Right kidney (tissue), 9 donors: Measurements from ENCODE around the gene TRIM69.
"Not testable (repeated sequence)": the region's sequence is repeated elsewhere in the genome, so short reads cannot be mapped to it uniquely, and the experiment has no call there.

Experiments
- DNase-seq: peaks from one replicate; pipeline ENCODE4 v3.0.0-alpha.2; 2016
- long read RNA-seq, 8 donors: transcript quantifications; one replicate each; lab custom pipeline, GENCODE V29; 2026

Gene TRIM69, protein sequence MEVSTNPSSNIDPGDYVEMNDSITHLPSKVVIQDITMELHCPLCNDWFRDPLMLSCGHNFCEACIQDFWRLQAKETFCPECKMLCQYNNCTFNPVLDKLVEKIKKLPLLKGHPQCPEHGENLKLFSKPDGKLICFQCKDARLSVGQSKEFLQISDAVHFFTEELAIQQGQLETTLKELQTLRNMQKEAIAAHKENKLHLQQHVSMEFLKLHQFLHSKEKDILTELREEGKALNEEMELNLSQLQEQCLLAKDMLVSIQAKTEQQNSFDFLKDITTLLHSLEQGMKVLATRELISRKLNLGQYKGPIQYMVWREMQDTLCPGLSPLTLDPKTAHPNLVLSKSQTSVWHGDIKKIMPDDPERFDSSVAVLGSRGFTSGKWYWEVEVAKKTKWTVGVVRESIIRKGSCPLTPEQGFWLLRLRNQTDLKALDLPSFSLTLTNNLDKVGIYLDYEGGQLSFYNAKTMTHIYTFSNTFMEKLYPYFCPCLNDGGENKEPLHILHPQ
- long read RNA-seq, donor 1, transcript TRIM69-207 (2 exons, 3,190 nt): major isoform, 11 of 11 reads
- long read RNA-seq, donor 1, partial matches to known transcripts: 0 of 11 reads
- long read RNA-seq, donor 1, other reads (novel, unspliced or antisense): 0 of 11 reads
- long read RNA-seq, donor 2, transcript TRIM69-207 (2 exons, 3,190 nt): major isoform, 7 of 7 reads
- long read RNA-seq, donor 2, partial matches to known transcripts: 0 of 7 reads
- long read RNA-seq, donor 2, other reads (novel, unspliced or antisense): 0 of 7 reads
- long read RNA-seq, donor 3, partial matches to known transcripts: 0 of 2 reads
- long read RNA-seq, donor 3, other reads (novel, unspliced or antisense): 0 of 2 reads
- long read RNA-seq, donor 4, transcript TRIM69-207 (2 exons, 3,190 nt): major isoform, 10 of 10 reads
- long read RNA-seq, donor 4, partial matches to known transcripts: 0 of 10 reads
- long read RNA-seq, donor 4, other reads (novel, unspliced or antisense): 0 of 10 reads
- long read RNA-seq, donor 5, transcript TRIM69-207 (2 exons, 3,190 nt): major isoform, 10 of 10 reads
- long read RNA-seq, donor 5, partial matches to known transcripts: 0 of 10 reads
- long read RNA-seq, donor 5, other reads (novel, unspliced or antisense): 0 of 10 reads
- long read RNA-seq, donor 6, transcript TRIM69-207 (2 exons, 3,190 nt): major isoform, 10 of 10 reads
- long read RNA-seq, donor 6, partial matches to known transcripts: 0 of 10 reads
- long read RNA-seq, donor 6, other reads (novel, unspliced or antisense): 0 of 10 reads
- long read RNA-seq, donor 7: 0 reads
- long read RNA-seq, donor 8, transcript TRIM69-207 (2 exons, 3,190 nt): major isoform, 13 of 13 reads
- long read RNA-seq, donor 8, partial matches to known transcripts: 0 of 13 reads
- long read RNA-seq, donor 8, other reads (novel, unspliced or antisense): 0 of 13 reads

DNA sequence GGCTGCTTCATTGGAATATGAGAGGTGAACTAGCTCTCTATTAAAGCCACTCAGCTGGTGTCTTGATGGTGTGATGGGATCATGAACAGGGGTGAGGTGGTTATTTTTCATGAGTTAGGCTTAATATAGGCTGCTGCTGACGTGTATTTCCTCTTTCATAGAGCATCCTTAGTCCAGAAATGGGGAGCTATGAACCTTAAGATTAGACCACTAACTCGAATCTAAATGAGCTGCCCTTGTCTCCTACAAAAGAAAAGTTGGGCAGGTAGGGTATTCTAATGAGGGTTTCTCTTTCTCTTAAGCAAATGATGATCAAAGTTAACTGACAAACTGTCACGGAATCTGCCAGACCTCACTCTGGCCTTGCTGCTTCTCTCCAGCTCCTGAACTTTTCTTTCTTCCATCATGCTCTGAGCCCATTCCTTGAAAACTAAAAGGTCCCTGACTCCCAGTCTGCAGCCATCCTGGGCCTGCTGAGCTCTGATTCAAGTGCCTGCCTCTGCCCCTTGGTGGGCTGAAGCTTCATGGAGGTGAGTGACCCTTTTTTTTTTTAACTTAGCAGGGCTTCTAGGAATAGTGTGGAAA, at the start of gene TRIM69:
Gene TRIM69 (plus strand): TSS at position 348 of the 585 bp plus-strand sequence. CDS start 177 bp downstream, at position 525.
- no peak for DNase-seq

DNA sequence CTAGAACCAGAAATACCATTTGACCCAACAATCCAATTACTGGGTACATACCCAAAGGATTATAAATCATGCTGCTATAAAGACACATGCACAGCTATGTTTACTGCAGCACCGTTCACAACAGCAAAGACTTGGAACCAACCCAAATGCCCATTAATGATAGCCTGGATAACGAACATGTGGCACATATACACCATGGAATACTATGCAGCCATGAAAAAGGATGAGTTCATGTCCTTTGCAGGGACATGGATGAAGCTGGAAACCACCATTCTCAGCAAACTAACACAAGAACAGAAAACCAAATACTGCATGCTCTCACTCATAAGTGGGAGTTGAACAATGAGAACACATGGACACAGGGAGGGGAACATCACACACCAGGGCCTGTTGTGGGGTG, 47.0 kb upstream of the TRIM69 start:
- not testable (repeated sequence) for DNase-seq

DNA sequence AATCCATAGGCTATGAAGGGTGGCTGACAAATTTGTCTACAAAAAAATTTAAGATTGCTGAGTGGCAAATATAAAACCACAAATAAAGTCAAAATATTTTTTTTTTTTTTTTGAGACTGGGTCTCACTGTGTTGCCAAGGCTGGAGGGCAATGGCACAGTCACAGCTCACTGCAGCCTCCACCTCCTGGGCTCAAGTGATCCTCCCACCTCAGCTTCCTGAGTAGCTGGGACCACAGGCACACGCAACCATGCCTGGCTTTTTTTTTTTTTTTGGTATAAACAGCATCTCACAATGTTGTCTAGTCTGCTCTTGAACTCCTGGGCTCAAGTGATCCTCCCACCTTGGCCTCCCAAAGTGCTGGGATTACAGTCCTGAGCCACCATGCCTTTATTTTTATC, 46.1 kb upstream of the TRIM69 start:
- DNase-seq: not testable (repeated sequence)

DNA sequence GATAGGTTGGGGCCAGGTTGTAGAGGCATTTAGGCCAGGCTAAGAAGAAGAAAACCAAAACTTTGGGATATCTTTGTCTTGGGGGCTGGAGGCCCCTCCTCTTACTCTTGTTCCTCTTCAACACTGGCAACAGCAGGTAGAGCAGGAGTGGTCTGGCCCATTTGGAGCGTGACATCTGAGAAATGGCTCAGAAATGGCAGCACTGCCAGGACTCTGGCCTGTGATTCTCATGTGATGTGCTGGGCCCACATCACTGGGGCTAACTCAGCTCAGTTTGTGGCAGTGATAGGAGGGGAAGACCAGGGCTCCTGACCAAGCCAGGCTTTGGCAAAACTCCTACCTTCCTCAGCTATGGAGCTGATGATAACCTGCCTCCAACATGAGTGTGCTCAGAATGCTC, 43.7 kb upstream of the TRIM69 start:
- no peak for DNase-seq

DNA sequence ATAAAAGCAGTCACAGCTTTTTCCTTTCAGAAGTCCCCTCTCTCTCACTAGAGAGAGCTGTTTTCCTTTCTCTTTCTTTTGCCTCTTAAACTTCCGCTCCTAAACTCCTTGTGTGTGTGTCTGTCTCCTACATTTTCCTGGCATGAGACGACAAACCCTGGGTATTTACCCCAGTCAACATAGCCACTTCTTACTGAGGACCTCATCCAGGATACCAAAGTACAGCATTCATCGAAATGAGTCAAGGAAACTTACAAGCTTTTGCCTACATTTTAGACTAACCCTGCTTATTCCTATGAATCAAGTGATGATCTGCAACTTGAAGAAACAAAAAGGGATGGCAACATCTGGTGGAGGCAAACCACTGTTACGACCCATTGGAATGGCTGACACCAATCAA, 41.9 kb upstream of the TRIM69 start:
- DNase-seq: no peak

DNA sequence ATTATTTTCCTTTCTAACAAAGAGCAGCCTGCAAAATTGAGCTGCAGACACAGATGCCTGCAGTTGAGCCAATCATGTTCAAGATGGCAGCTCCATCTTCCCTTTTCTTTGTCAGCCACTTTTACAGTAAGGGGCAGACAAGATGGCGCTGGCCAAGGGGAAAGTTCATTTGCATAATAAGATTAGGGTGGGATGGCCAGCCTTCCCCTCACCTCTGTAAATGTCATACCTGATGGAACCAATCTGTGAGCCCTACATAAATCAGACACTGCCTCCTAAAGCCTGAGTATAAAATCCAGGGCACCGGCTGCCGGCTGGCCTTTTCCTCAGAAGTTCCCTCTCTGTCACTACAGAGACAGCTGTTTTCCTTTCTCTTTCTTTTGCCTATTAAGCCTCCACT, 41.0 kb upstream of the TRIM69 start:
- DNase-seq: peak; percentile 43

DNA sequence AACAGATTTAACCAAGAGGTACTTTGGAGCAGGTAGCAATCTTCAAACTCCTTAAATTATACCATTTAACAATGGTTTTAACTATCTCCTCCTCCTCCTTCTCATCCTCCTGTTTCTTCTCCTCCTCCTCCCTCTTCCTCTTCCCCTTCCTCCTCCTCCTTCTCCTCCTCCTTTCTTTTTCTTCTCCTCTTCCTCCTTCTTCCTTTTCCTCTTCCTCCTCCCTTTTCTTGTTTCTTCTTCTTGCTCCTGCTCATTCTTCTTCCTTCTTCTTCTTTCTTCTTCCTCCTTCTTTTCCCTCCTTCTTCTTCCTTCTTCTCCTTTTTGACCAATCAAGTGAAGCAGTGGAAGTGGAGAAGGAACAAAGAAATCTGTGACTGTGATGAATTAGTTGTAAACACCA, 39.3 kb upstream of the TRIM69 start:
- no peak for DNase-seq

DNA sequence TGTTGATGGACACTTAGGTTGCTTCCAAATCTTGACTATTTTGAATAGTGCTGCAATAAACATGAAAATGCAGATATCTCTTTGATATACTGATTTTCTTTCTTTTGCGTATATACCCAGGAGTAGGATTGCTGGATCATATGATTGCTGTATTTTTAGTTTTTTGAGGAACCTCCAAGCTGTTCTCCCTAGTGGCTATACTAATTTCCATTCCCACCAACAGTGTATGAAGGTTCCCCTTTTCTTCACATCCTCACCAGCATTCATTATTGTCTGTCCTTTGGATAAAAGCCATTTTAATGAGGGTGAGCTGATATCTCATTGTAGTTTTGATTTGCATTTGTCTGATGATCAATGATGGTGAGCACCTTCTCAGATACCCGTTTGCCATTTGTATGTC, 37.7 kb upstream of the TRIM69 start:
- no peak for DNase-seq

DNA sequence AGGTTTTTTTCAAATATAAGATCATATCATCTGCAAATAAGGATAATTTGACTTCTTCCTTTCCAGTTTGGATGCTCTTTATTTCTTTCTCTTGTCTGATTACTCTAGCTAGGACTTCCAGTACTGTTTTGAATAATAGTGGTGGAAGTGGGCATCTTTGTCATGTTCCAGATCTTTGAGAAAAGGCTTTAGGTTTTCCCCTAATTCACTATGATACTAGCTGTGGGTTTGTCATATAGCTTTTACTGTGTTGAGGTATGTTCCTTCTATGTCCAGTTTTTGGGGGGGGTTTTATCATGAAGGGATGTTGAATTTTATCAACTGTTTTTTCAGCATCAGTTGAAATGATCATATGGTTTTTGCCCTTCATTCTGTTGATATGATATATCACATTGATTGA, 35.7 kb upstream of the TRIM69 start:
- DNase-seq: not testable (repeated sequence)

DNA sequence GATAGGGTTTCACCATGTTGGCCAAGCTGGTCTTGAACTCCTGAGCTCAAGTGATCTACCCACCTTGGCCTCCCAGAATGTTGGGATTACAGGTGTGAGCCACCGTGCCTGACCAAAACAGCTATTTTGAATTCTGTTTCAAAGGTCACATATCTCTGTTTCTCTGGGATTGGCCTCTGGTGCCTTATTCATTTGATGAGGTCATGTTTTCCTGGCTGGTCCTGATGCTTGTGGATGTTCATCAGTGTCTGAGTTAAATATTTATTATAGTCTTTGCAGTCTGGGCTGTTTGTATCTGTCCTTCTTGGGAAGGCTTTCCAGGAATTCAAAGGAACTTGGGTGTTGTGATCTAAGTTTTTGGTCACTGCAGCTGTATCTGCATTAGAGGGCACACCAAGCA, 30.3 kb upstream of the TRIM69 start:
- no peak for DNase-seq

DNA sequence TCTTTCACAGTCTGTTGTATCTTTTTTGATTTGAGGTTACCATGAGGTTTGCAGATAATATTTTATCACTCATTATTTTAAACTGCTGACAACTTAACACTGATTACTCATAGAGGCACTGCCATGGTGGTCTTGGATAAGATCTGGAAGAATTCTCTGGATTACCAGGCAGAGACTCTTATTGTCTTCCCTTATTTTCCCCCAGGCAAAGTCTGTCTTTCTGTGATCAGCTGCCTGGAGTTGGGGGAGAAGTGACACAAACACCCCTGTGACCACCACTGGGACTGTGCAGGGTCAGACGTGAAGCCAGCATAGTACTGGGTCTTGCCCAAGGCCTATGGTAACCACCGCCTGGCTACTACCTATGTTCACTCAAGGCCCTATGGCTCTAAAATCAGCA, 29.9 kb upstream of the TRIM69 start:
- no peak for DNase-seq

DNA sequence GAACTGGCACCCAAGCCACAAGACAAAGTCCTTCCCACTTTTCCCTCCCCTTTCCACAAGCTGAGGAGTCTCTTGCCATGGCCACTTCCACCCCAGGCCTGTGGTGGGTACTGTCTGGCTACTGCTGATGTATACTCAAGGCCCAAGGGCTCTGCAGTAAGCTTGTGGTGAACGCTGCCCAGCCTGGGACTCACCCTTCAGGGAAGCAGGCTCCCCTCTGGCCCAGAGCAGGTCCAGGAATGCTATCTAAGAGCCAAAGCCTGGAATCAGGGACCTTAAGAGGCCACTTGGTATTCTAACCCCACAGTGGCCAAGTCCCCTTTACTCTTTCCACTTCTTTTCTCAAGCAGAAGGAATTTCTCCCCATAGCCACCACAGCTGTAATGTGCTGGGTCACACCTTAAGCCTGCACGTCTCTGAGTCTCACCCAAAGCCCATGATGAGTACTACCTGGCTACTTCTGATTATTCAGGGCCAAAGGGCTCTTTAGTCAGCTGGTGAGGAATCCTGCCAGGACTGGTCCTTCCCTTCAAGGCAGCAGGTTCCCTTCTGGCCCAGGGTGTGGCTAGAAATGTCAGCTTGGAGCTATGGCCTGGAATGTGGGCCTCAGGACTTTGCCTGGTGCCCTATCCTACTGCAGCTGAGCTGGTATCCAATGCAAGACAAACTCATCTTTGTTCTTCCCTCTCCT, 29.2 kb upstream of the TRIM69 start:
- DNase-seq: no peak

DNA sequence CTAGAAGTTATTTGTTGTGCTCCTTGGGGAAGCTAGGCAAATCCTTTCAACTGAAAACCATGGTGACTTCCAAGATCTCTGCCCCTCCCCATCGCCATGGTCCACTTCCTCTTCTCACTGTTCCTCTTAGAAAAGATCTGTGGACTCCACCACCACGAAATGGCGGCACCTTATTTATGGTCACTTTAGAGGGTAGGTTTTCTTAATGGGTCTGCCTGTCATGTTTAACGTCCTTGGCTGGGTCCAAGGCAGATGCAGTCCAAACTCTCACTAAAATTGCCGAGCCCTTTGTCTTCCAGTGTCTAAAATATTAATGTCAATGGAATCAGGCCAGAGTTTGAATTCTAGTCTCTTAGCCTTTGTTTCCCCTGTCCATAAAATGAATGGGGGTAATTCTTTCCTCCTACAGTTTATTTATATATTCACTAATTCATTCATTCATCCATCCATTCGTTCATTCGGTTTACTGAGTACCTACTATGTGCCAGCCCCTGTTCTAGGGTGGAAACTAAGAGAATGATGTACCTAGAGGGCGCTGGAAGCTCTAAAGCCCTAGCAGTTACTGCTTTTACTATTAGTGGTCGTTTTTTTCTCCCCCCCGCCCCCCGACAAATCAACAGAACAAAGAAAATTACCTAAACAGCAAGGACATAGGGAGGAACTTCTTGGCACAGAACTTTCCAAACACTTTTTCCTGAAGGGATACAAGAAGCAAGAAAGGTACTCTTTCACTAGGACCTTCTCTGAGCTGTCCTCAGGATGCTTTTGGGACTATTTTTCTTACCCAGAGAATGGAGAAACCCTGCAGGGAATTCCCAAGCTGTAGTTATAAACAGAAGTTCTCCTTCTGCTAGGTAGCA, 25.9 kb upstream of the TRIM69 start:
- DNase-seq: no peak

DNA sequence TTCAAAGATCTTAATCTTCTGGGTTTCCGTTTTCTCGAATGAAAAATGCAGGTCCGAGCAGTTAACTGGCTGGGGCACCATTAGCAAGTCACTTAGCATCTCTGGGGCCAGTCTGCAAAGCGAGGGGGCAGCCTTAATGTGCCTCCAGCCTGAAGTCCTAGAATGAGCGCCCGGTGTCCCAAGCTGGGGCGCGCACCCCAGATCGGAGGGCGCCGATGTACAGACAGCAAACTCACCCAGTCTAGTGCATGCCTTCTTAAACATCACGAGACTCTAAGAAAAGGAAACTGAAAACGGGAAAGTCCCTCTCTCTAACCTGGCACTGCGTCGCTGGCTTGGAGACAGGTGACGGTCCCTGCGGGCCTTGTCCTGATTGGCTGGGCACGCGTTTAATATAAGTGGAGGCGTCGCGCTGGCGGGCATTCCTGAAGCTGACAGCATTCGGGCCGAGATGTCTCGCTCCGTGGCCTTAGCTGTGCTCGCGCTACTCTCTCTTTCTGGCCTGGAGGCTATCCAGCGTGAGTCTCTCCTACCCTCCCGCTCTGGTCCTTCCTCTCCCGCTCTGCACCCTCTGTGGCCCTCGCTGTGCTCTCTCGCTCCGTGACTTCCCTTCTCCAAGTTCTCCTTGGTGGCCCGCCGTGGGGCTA, 25.1 kb upstream of the TRIM69 start, which contains the start of the genes B2M and PATL2:
Gene B2M (plus strand): TSS at position 422 of the 647 bp plus-strand sequence. CDS start 30 bp downstream, at position 452.
Gene PATL2 (minus strand): TSS at position 228 of the 647 bp plus-strand sequence. CDS start 34,833 bp downstream, outside the sequence.
- DNase-seq: peak; percentile 98

DNA sequence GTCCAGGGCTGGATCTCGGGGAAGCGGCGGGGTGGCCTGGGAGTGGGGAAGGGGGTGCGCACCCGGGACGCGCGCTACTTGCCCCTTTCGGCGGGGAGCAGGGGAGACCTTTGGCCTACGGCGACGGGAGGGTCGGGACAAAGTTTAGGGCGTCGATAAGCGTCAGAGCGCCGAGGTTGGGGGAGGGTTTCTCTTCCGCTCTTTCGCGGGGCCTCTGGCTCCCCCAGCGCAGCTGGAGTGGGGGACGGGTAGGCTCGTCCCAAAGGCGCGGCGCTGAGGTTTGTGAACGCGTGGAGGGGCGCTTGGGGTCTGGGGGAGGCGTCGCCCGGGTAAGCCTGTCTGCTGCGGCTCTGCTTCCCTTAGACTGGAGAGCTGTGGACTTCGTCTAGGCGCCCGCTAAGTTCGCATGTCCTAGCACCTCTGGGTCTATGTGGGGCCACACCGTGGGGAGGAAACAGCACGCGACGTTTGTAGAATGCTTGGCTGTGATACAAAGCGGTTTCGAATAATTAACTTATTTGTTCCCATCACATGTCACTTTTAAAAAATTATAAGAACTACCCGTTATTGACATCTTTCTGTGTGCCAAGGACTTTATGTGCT, 24.5 kb upstream of the TRIM69 start:
- no peak for DNase-seq

DNA sequence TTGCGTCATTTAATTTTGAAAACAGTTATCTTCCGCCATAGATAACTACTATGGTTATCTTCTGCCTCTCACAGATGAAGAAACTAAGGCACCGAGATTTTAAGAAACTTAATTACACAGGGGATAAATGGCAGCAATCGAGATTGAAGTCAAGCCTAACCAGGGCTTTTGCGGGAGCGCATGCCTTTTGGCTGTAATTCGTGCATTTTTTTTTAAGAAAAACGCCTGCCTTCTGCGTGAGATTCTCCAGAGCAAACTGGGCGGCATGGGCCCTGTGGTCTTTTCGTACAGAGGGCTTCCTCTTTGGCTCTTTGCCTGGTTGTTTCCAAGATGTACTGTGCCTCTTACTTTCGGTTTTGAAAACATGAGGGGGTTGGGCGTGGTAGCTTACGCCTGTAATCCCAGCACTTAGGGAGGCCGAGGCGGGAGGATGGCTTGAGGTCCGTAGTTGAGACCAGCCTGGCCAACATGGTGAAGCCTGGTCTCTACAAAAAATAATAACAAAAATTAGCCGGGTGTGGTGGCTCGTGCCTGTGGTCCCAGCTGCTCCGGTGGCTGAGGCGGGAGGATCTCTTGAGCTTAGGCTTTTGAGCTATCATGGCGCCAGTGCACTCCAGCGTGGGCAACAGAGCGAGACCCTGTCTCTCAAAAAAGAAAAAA, 23.9 kb upstream of the TRIM69 start:
- peak; percentile 53 for DNase-seq

DNA sequence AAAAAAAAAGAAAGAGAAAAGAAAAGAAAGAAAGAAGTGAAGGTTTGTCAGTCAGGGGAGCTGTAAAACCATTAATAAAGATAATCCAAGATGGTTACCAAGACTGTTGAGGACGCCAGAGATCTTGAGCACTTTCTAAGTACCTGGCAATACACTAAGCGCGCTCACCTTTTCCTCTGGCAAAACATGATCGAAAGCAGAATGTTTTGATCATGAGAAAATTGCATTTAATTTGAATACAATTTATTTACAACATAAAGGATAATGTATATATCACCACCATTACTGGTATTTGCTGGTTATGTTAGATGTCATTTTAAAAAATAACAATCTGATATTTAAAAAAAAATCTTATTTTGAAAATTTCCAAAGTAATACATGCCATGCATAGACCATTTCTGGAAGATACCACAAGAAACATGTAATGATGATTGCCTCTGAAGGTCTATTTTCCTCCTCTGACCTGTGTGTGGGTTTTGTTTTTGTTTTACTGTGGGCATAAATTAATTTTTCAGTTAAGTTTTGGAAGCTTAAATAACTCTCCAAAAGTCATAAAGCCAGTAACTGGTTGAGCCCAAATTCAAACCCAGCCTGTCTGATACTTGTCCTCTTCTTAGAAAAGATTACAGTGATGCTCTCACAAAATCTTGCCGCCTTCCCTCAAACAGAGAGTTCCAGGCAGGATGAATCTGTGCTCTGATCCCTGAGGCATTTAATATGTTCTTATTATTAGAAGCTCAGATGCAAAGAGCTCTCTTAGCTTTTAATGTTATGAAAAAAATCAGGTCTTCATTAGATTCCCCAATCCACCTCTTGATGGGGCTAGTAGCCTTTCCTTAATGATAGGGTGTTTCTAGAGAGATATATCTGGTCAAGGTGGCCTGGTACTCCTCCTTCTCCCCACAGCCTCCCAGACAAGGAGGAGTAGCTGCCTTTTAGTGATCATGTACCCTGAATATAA, 23.0 kb upstream of the TRIM69 start:
- DNase-seq: no peak
